HEK293 (cell line): Measurements from ENCODE around the gene FAAH.

Experiments used
- BCL11B ChIP-seq: fragments of 450-650 bp; formaldehyde crosslinking; IDR thresholded peaks from 2 replicates; pipeline ENCODE4 v1.5.1; 2016; ENCODE audit warnings: low read depth, missing biosample characterization, missing genetic modification characterization
- GFI1B ChIP-seq: fragments of 450-650 bp; formaldehyde crosslinking; IDR thresholded peaks from 2 replicates; pipeline ENCODE4 v1.5.1; 2016; ENCODE audit warnings: missing biosample characterization, missing genetic modification characterization
- KLF7 ChIP-seq: fragments of 450-650 bp; formaldehyde crosslinking; IDR thresholded peaks from 2 replicates; pipeline ENCODE4 v1.5.1; 2016; ENCODE audit warnings: missing biosample characterization, missing genetic modification characterization, borderline replicate concordance
- RBAK ChIP-seq: fragments of 450-650 bp; formaldehyde crosslinking; IDR thresholded peaks from 2 replicates; pipeline ENCODE4 v1.5.1; 2016; ENCODE audit warnings: missing biosample characterization, missing genetic modification characterization
- SCRT2 ChIP-seq: fragments of 450-650 bp; formaldehyde crosslinking; IDR thresholded peaks from 2 replicates; pipeline ENCODE4 v1.5.1; 2016; ENCODE audit warnings: missing biosample characterization, missing genetic modification characterization
- SETDB1 ChIP-seq: IDR thresholded peaks from one replicate; pipeline ENCODE4 v1.6.1; 2017; ENCODE audit warnings: mild to moderate bottlenecking, low read length, moderate library complexity, mixed read lengths; ENCODE audit not compliant: insufficient read length
- SP7 ChIP-seq: fragments of 450-650 bp; formaldehyde crosslinking; IDR thresholded peaks from 2 replicates; pipeline ENCODE4 v1.5.1; 2016; ENCODE audit warnings: missing biosample characterization, missing genetic modification characterization
- ZBTB1 ChIP-seq: fragments of 450-650 bp; formaldehyde crosslinking; IDR thresholded peaks from 2 replicates; pipeline ENCODE4 v1.5.1; 2016; ENCODE audit warnings: missing biosample characterization, missing genetic modification characterization
- ZBTB17 ChIP-seq: fragments of 450-650 bp; formaldehyde crosslinking; IDR thresholded peaks from 2 replicates; pipeline ENCODE4 v1.5.1; 2016; ENCODE audit warnings: missing biosample characterization, missing genetic modification characterization
- ZFHX2 ChIP-seq: fragments of 450-650 bp; formaldehyde crosslinking; conservative IDR thresholded peaks from 2 replicates; pipeline ENCODE4 v1.5.1; 2016; ENCODE audit warnings: missing biosample characterization, missing genetic modification characterization
- ZFP3 ChIP-seq: fragments of 450-650 bp; formaldehyde crosslinking; IDR thresholded peaks from 2 replicates; pipeline ENCODE4 v1.5.1; 2016; ENCODE audit warnings: low read depth, missing biosample characterization, missing genetic modification characterization
- ZNF112 ChIP-seq: fragments of 450-650 bp; formaldehyde crosslinking; IDR thresholded peaks from 2 replicates; pipeline ENCODE4 v1.5.0; 2017; ENCODE audit warnings: missing biosample characterization, missing genetic modification characterization
- ZNF2 ChIP-seq: fragments of 450-650 bp; formaldehyde crosslinking; IDR thresholded peaks from 2 replicates; pipeline ENCODE4 v1.5.1; 2016; ENCODE audit warnings: missing biosample characterization, missing genetic modification characterization
- ZNF292 ChIP-seq: fragments of 450-650 bp; formaldehyde crosslinking; IDR thresholded peaks from 2 replicates; pipeline ENCODE4 v1.5.1; 2016; ENCODE audit warnings: low read depth, missing biosample characterization, missing genetic modification characterization, borderline replicate concordance
- ZNF391 ChIP-seq: fragments of 450-650 bp; formaldehyde crosslinking; IDR thresholded peaks from 2 replicates; pipeline ENCODE4 v1.5.1; 2016; ENCODE audit warnings: low read depth, missing biosample characterization, missing genetic modification characterization, borderline replicate concordance
- ZNF423 ChIP-seq: fragments of 450-650 bp; formaldehyde crosslinking; IDR thresholded peaks from 2 replicates; pipeline ENCODE4 v1.5.1; 2016; ENCODE audit warnings: missing biosample characterization, missing genetic modification characterization
- ZNF473 ChIP-seq: fragments of 450-650 bp; formaldehyde crosslinking; IDR thresholded peaks from 2 replicates; pipeline ENCODE4 v1.5.1; 2017; ENCODE audit warnings: missing biosample characterization, missing genetic modification characterization
- ZNF510 ChIP-seq: fragments of 450-650 bp; formaldehyde crosslinking; IDR thresholded peaks from 2 replicates; pipeline ENCODE4 v1.5.1; 2018; ENCODE audit warnings: mild to moderate bottlenecking, missing genetic modification characterization, missing biosample characterization; ENCODE audit not compliant: insufficient replicate concordance
- ZNF558 ChIP-seq: fragments of 450-650 bp; formaldehyde crosslinking; IDR thresholded peaks from 2 replicates; pipeline ENCODE4 v1.5.1; 2016; ENCODE audit warnings: missing biosample characterization, missing genetic modification characterization
- ZNF561 ChIP-seq: fragments of 450-650 bp; IDR thresholded peaks from 2 replicates; pipeline ENCODE4 v1.5.1; 2018; ENCODE audit warnings: missing biosample characterization, missing genetic modification characterization, borderline replicate concordance
- ZNF571 ChIP-seq: fragments of 450-650 bp; formaldehyde crosslinking; IDR thresholded peaks from 2 replicates; pipeline ENCODE4 v1.5.0; 2017; ENCODE audit warnings: missing biosample characterization, missing genetic modification characterization
- ZNF623 ChIP-seq: fragments of 450-650 bp; formaldehyde crosslinking; IDR thresholded peaks from 2 replicates; pipeline ENCODE4 v1.5.1; 2016; ENCODE audit warnings: missing biosample characterization, missing genetic modification characterization
- ZNF626 ChIP-seq: fragments of 450-650 bp; sonication (Bioruptor Pico); formaldehyde crosslinking; IDR thresholded peaks from 2 replicates; pipeline ENCODE4 v1.5.1; 2018; ENCODE audit warnings: missing biosample characterization, missing genetic modification characterization, inconsistent platforms
- ZNF843 ChIP-seq: fragments of 450-650 bp; formaldehyde crosslinking; IDR thresholded peaks from 2 replicates; pipeline ENCODE4 v1.5.1; 2016; ENCODE audit warnings: missing biosample characterization, missing genetic modification characterization
- ZXDB ChIP-seq: fragments of 450-650 bp; formaldehyde crosslinking; IDR thresholded peaks from 2 replicates; pipeline ENCODE4 v1.5.1; 2016; ENCODE audit warnings: missing biosample characterization, missing genetic modification characterization
- TF ChIP-seq, protein P1 (sequence below): IDR thresholded peaks from 2 replicates; pipeline ENCODE4 v1.6.1; 2011; ENCODE audit warnings: mild to moderate bottlenecking, low read depth, low read length, borderline replicate concordance
- TF ChIP-seq, protein P2 (sequence below): fragments of 450-650 bp; formaldehyde crosslinking; IDR thresholded peaks from 2 replicates; pipeline ENCODE4 v1.5.1; 2016; ENCODE audit warnings: missing biosample characterization, missing genetic modification characterization
- TF ChIP-seq, protein P3 (sequence below): fragments of 450-650 bp; formaldehyde crosslinking; IDR thresholded peaks from 2 replicates; pipeline ENCODE4 v1.5.1; 2016; ENCODE audit warnings: missing biosample characterization, missing genetic modification characterization
- TF ChIP-seq, protein P4 (sequence below): fragments of 450-650 bp; formaldehyde crosslinking; IDR thresholded peaks from 2 replicates; pipeline ENCODE4 v1.5.1; 2016; ENCODE audit warnings: missing biosample characterization, missing genetic modification characterization
- TF ChIP-seq, protein P5 (sequence below): fragments of 450-650 bp; formaldehyde crosslinking; IDR thresholded peaks from 2 replicates; pipeline ENCODE4 v1.5.1; 2016; ENCODE audit warnings: missing biosample characterization, missing genetic modification characterization
- TF ChIP-seq, protein P6 (sequence below): fragments of 450-650 bp; IDR thresholded peaks from 2 replicates; pipeline ENCODE4 v1.5.1; 2018; ENCODE audit warnings: missing biosample characterization, missing genetic modification characterization

Gene FAAH

DNA sequence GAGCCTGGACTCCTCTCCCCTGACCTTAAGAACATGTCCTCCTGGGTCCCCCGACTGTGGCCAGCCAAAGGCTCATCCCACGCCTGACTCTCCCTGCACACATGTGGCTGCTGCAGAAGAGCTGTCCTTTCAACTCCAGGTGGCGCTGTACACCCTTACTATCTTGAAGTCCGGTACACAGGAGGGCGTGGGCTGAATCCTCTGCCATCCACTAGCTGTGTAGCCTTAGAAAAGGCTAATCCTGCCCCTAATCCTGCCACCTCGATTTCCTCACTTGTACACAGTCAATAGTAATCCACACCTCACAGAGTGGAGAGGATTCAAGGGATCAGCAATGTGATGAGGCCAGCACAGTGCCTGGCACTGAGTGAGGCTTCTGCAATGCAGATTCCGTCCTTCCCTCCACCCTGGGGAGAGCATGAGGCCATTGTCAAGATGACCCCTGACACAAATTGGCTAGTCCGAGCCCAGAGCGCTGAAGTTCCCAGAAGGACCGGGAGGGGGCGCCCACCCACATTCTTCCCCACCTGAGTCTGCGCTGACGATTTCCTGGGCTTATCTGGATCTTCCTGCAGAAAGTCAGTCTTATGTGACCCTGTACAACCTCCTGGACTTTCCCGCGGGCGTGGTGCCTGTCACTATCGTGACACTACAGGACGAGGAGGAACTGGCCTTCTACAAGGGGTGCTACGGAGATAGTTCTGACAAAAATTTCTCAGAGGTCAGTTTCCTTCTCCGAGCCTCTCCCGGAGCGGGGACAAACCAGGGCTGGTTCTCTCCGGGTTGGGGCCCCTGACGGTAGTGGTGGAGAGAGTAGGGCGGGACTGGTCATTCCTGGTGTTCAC, 48.4 kb downstream of the FAAH start (continued):
- TF ChIP-seq ZXDB (tag by site-specific recombination) (peak; percentile 60; the same call in 1 of the 2 replicates), ZNF112 (tag by site-specific recombination) (no peak), ZBTB17 (tag by site-specific recombination) (peak; percentile 99), ZNF2 (peak; percentile 95), RBAK (no peak), ZNF561 (tag by site-specific recombination) (no peak; the same call in 1 of the 2 replicates), ZNF473 (tag by site-specific recombination) (no peak), ZNF391 (tag by site-specific recombination) (no peak), SCRT2 (no peak), SP7 (tag by site-specific recombination) (peak; percentile 54; the same call in 1 of the 2 replicates), ZNF423 (peak; percentile 63; the same call in 1 of the 2 replicates), ZNF510 (no peak), BCL11B (tag by site-specific recombination) (peak; percentile 61), ZNF558 (tag by site-specific recombination) (no peak), ZNF843 (tag by site-specific recombination) (0 out of 2 replicates have a peak, but pooled peaks have one; percentile 29), ZNF292 (tag by site-specific recombination) (no peak), ZFHX2 (peak; percentile 77), ZNF623 (tag by site-specific recombination) (no peak), ZFP3 (tag by site-specific recombination) (peak; percentile 45; the same call in 1 of the 2 replicates), ZNF626 (no peak), ZBTB1 (tag by site-specific recombination) (no peak), ZNF571 (tag by site-specific recombination) (no peak), SETDB1 (no peak), GFI1B (tag by site-specific recombination) (no peak), KLF7 (tag by site-specific recombination) (no peak)
- TF ChIP-seq, protein P1, sequence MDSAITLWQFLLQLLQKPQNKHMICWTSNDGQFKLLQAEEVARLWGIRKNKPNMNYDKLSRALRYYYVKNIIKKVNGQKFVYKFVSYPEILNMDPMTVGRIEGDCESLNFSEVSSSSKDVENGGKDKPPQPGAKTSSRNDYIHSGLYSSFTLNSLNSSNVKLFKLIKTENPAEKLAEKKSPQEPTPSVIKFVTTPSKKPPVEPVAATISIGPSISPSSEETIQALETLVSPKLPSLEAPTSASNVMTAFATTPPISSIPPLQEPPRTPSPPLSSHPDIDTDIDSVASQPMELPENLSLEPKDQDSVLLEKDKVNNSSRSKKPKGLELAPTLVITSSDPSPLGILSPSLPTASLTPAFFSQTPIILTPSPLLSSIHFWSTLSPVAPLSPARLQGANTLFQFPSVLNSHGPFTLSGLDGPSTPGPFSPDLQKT, result no peak
- TF ChIP-seq, protein P2, sequence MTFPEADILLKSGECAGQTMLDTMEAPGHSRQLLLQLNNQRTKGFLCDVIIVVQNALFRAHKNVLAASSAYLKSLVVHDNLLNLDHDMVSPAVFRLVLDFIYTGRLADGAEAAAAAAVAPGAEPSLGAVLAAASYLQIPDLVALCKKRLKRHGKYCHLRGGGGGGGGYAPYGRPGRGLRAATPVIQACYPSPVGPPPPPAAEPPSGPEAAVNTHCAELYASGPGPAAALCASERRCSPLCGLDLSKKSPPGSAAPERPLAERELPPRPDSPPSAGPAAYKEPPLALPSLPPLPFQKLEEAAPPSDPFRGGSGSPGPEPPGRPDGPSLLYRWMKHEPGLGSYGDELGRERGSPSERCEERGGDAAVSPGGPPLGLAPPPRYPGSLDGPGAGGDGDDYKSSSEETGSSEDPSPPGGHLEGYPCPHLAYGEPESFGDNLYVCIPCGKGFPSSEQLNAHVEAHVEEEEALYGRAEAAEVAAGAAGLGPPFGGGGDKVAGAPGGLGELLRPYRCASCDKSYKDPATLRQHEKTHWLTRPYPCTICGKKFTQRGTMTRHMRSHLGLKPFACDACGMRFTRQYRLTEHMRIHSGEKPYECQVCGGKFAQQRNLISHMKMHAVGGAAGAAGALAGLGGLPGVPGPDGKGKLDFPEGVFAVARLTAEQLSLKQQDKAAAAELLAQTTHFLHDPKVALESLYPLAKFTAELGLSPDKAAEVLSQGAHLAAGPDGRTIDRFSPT (tag by site-specific recombination), result peak; percentile 54
- TF ChIP-seq, protein P3, sequence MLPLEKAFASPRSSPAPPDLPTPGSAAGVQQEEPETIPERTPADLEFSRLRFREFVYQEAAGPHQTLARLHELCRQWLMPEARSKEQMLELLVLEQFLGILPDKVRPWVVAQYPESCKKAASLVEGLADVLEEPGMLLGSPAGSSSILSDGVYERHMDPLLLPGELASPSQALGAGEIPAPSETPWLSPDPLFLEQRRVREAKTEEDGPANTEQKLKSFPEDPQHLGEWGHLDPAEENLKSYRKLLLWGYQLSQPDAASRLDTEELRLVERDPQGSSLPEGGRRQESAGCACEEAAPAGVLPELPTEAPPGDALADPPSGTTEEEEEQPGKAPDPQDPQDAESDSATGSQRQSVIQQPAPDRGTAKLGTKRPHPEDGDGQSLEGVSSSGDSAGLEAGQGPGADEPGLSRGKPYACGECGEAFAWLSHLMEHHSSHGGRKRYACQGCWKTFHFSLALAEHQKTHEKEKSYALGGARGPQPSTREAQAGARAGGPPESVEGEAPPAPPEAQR (tag by site-specific recombination), result no peak
- TF ChIP-seq, protein P4, sequence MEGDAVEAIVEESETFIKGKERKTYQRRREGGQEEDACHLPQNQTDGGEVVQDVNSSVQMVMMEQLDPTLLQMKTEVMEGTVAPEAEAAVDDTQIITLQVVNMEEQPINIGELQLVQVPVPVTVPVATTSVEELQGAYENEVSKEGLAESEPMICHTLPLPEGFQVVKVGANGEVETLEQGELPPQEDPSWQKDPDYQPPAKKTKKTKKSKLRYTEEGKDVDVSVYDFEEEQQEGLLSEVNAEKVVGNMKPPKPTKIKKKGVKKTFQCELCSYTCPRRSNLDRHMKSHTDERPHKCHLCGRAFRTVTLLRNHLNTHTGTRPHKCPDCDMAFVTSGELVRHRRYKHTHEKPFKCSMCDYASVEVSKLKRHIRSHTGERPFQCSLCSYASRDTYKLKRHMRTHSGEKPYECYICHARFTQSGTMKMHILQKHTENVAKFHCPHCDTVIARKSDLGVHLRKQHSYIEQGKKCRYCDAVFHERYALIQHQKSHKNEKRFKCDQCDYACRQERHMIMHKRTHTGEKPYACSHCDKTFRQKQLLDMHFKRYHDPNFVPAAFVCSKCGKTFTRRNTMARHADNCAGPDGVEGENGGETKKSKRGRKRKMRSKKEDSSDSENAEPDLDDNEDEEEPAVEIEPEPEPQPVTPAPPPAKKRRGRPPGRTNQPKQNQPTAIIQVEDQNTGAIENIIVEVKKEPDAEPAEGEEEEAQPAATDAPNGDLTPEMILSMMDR, result peak; percentile 91
- TF ChIP-seq, protein P5, sequence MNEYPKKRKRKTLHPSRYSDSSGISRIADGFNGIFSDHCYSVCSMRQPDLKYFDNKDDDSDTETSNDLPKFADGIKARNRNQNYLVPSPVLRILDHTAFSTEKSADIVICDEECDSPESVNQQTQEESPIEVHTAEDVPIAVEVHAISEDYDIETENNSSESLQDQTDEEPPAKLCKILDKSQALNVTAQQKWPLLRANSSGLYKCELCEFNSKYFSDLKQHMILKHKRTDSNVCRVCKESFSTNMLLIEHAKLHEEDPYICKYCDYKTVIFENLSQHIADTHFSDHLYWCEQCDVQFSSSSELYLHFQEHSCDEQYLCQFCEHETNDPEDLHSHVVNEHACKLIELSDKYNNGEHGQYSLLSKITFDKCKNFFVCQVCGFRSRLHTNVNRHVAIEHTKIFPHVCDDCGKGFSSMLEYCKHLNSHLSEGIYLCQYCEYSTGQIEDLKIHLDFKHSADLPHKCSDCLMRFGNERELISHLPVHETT (tag by site-specific recombination), result 0 out of 2 replicates have a peak, but pooled peaks have one; percentile 27
- TF ChIP-seq, protein P6, sequence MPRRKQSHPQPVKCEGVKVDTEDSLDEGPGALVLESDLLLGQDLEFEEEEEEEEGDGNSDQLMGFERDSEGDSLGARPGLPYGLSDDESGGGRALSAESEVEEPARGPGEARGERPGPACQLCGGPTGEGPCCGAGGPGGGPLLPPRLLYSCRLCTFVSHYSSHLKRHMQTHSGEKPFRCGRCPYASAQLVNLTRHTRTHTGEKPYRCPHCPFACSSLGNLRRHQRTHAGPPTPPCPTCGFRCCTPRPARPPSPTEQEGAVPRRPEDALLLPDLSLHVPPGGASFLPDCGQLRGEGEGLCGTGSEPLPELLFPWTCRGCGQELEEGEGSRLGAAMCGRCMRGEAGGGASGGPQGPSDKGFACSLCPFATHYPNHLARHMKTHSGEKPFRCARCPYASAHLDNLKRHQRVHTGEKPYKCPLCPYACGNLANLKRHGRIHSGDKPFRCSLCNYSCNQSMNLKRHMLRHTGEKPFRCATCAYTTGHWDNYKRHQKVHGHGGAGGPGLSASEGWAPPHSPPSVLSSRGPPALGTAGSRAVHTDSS, result no peak
